Fibroblast of mammary gland (primary cell): Measurements from ENCODE around the gene RPUSD3.

ENCODE experiments used
- DNase-seq: peaks from one replicate; pipeline ENCODE4 v3.0.0-alpha.2; 2010; ENCODE audit warnings: low read depth
- H3K4me3 ChIP-seq: 2 replicates; pipeline ENCODE4 v1.5.1; 2011; ENCODE audit warnings: low read depth, mild to moderate bottlenecking, low read length, moderate library complexity; ENCODE audit not compliant: control insufficient read depth
- CTCF ChIP-seq: conservative IDR thresholded peaks from 2 replicates; pipeline ENCODE4 v1.5.1; 2011; ENCODE audit warnings: low read depth, low read length, inconsistent platforms; ENCODE audit not compliant: control insufficient read depth, insufficient read depth

The RPUSD3 gene

GRCh38 chr3:9817436-9817835, 26.4 kb downstream of the RPUSD3 start:
- no peak for DNase-seq
- no peak for TF ChIP-seq CTCF
- no peak overlapping the region for H3K4me3 ChIP-seq

GRCh38 chr3:9815986-9816385, 27.8 kb downstream of the RPUSD3 start:
- no peak for DNase-seq
- H3K4me3 ChIP-seq, result no peak overlapping the region
- TF ChIP-seq CTCF, result no peak

GRCh38 chr3:9812870-9813483, 30.8 kb downstream of the RPUSD3 start:
- TF ChIP-seq CTCF, result no peak
- H3K4me3 ChIP-seq, result no peak overlapping the region
- no peak for DNase-seq

GRCh38 chr3:9810846-9811245, 33.0 kb downstream of the RPUSD3 start:
- no peak for DNase-seq
- H3K4me3 ChIP-seq, result peak overlapping the region; percentile 48
- TF ChIP-seq CTCF, result no peak

- no peak for DNase-seq
- no peak for TF ChIP-seq CTCF
- peak overlapping the region; percentile 48 for H3K4me3 ChIP-seq
Observed at GRCh38 chr3:9810433-9810770, 33.4 kb downstream of the RPUSD3 start.

- peak within 1 kb of the TSS; percentile 48 for H3K4me3 ChIP-seq
- DNase-seq, result peak; percentile 45
- TF ChIP-seq CTCF, result no peak
Observed at GRCh38 chr3:9809615-9810432, 34.0 kb downstream of the RPUSD3 start, which contains the start of gene TTLL3. TTLL3 (plus strand) TSS chr3:9810262; CDS start chr3:9810662, 400 bp downstream.

- no peak for TF ChIP-seq CTCF
- no peak for DNase-seq
Observed at GRCh38 chr3:9809239-9809614, 34.6 kb downstream of the RPUSD3 start.

More at GRCh38 chr3:9809239-9809614, 34.6 kb downstream of the RPUSD3 start:
- peak overlapping the region; percentile 48 for H3K4me3 ChIP-seq
